Measurements from ENCODE around the gene ASTL.
"Not testable (repeated sequence)": the region's sequence is repeated elsewhere in the genome, so short reads cannot be mapped to it uniquely, and the experiment has no call there.

The ASTL gene

GRCh38 chr2:96146153-96146880 is 8.0 kb upstream of the ASTL start:
- DNase-seq (ENCODE audit: low read depth in 2 of 2, low spot score in 1 of 2): peak; percentile 80 to 81

DNA sequence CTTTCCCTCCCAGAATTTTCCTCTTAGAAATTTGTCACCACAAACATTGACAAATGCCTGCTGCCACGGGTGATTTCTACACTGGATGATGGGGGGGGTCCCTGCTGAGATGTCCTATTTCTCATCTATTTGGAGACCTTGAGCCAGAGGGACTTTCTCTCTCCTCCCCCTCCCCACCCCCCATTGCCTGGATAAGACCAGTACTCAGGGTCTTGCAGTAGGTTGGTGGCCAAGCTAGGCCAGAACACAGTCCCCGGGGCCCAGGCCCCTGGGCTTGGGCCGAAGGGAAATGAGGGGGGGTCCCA is 7.5 kb upstream of the ASTL start:
- no peak for DNase-seq (ENCODE audit: low read depth in 2 of 2, low spot score in 1 of 2)

- peak; percentile 82 to 91 for DNase-seq (ENCODE audit: low read depth in 2 of 2, low spot score in 1 of 2)
Measured at GRCh38 chr2:96145036-96145847, 6.9 kb upstream of the ASTL start, which contains the start of gene DUSP2. TSS of gene DUSP2 (minus strand) at chr2:96145440. CDS start at chr2:96145354, 86 bp downstream.

DNA sequence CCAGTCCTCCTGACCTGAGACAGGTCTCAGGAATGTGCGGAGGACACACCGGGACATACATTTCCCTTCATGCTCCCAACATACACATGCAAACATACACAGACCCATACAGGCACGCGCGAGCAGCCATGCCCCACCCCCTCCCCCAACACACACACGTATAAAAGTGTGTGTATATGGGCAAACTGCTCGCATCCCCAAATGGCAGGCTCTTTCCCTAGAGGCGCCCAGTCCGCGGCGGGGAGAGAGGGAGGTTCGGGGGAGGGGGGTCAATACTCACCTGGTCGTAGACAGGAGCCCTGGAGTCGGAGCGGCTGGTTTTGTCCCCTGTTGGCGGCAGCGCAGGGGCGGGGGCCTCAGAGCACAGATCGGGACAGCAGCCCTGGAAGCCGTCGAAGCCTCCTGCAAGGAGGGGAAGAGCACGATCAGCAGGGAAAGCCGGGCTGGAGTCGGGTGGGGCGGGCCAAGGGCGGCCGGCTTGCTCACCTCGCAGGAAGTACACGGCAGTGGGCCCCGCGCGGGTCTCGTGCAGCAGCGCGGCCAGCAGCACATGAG is 6.3 kb upstream of the ASTL start:
- no peak for DNase-seq (ENCODE audit: low read depth in 2 of 2, low spot score in 1 of 2)

DNA sequence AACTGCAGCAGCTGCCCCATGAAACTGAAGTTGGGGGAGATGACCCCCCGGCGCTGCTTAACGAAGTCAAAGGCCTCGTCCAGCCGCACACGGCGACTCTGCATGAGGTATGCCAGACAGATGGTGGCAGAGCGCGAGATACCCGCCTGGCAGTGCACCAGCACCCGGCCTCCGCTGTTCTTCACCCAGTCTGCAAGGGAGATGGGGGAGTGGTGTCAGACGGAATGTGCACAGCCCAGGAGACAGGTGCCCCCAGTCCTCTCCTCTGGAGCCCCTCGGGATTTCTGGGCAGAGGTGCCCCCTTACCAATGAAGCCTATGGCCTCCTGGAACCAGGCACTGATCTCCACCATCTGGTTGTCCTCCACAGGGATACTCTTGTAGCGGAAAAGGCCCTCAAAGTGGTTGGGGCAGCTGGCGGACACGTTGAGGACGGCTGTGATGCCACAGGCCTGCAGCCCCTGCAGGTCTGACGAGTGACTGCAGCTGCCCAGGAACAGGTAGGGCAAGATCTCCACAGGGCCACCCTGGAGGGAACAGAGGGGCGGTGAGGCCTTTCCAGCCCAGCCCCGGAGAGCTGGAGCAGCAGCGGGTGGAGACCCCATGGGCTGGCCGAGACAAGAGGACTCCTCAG is 5.7 kb upstream of the ASTL start:
- no peak for DNase-seq (ENCODE audit: low read depth in 2 of 2, low spot score in 1 of 2)

DNA sequence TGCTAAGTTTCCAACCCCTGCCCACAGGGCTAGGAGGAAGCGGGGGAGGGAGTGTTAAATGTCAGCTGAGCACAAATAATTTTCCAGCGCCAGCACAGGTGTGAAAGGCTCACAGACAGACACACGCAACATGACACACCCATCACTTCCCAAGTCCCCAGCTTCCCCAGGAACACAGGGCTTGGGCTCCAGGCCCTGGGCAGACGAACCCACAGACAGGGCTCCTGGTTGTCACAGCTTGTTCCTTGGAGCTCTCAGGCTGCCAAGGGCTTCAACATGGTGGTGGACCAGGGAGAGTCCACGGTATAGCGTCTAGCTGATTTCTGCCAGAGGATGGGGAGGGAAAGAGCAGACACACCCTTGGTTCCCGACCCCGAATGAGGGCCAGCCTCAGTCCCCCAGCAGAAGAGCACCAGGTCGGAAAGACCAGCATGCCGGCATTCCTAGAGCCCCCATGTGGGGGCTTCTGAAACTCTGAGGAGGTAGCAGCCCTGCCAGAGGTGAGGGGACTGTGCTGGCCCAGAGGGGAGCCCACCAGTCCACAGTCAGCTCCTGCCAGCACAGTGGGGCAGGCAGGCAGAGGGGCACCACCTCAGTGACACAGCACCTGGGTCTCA is 5.0 kb upstream of the ASTL start:
- DNase-seq (ENCODE audit: low read depth in 2 of 2, low spot score in 1 of 2): no peak

DNA sequence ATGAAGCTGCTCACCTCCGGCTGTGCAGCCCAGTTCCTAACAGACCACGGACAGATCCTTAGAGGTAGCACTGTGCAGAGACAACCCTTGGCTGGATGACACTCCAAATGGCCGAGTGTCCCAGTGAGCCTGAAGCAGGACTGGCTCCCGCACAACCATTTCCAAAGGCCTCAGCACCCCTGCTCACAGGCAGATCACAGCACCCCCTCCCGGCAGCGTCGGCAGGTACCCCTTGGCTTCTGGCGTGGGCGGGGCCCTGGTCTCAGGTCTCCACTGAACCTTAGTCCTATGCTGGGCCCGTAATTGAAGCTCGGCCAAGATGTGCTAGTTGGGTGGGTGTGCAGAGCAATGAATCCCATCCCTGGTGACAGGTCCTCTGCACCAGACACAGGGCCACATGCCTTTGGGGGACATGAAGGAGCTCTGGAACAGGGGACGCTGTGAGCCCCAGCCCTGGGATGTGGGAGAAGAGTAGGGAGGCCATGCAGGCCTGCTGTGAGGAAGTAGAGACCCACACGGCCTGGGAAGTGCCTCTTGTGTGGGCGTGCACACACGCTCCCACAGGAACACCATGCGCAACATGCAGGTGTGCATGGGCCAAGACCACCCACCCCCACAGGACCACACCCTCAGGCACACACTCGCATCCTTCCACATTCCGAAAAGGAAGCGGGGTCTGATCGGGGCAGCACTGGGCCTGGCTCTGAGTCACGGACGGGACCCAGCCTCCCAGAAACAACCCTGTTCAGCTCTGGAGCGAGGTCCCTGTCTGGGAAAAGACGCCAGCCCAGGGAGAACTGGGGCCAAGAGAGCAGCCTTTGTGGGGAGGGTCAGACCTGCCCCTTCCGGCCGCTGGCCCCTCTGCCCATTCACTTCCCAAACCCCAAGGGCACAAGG is 4.2 kb upstream of the ASTL start:
- DNase-seq (ENCODE audit: low read depth in 2 of 2, low spot score in 1 of 2): peak; percentile 61 to 67

DNA sequence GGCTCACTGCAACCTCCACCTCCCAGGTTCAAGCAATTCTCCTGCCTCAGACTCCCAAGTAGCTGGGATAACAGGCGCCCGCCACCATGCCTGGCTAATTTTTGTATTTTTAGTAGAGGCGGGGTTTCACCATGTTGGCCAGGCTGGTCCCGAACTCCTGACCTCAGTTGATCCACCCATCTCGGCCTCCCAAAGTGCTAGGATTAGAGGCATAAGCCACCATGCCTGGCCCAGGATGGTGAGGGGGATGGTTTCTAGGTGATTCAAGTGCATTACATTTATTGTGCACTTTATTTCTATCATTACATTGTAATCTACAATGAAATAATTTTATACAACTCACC is 3.3 kb upstream of the ASTL start:
- DNase-seq (ENCODE audit: low read depth in 2 of 2, low spot score in 1 of 2): not testable (repeated sequence)

DNA sequence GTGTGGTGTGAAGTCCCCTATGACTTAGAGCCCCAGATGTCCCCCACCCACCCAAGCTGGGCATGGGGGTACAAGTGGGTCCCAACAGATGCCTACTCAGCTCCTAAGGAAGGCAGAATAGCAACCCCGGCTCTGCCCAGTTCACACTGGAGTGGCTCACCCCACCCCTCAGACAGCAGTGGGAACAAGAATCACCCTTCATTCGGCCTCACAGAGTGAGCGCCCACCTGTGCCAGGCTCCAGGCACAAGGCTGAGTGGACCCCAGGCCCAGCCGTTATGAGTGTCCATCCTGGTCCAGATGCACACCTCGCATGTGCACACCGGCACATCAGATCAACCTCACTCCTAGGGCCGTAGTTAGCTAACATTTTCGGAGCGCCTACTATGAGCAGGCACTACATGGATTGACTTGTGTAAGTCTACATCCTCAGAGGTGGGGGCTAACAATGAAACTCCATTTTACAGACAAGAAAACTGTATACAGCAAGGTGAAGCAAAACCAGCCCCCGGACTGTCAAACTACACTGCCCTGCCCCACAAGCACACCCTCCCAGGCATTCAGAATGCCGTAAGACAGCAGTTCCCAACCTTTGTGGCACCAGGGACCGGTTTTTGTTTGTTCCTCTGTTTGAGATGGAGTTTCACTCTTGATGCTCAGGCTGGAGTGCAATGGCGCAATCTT is 2.8 kb upstream of the ASTL start:
- no peak for DNase-seq (ENCODE audit: low read depth in 2 of 2, low spot score in 1 of 2)

DNA sequence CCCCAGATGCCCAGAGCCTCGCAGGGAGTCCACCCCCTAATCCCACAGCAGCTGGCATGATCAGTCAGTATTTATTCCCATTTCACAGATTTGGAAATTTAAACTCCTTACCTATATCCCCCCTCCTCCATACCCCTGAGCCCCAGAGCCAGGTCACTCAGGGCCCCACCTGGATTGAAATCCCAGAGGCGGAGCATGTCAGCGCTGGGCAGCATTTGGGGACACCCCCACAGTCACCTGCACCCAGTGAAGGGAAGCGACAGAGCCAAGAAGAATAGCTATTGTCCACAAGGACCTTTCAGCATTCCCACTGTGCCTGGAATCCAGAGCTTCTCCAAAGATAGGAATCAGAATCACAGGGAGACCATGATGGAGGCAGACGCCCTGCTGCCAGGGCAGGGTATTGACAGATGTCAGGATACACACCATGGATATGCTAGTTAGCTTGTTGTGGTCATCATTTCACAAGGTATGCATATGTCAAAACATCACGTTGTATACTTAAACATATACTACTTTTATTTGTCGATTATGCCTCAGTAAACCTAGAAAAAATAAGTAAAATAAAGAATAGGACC is 968 bp upstream of the ASTL start:
- no peak for DNase-seq (ENCODE audit: low read depth in 2 of 2, low spot score in 1 of 2)

DNA sequence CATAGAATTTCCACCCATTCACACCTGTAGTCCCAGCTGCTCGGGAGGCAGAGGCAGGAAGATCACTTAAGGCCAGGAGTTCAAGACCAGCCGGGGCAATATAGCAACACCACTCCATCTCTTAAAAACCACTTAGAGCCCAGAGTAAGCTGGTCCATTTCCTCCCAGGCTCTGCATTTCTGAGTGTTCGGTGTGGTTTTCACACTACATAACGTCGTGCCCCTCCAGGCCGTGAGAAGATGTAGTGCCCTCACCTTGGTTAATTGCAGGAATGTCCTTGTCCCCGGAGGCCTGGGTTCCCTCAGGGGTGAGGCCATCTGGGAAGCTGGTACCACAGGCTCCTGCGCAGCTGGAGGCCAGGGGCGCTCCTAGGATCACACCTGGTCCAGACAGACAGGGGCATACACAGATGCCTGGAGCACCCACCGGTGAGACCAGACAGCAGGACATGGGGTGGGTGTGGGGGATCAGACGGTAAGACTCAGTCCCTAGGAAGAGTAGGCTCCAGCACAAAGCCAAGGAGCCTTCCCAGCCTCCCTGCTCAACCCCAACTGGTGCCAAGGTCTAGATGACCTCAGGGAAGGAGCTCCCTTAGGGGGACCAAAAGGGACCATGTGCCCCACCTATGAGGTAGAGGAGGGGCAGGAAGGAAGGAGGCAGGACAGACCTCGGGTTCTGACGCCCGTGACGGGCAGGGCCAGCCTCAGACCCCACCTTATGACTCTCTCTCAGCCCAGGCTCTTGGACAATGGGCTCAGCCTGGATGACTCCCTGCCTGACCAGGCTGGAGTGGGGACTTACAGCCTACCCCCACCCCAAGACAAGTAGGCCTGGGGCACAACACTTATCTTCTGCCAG is 752 bp downstream of the ASTL start:
- no peak for DNase-seq (ENCODE audit: low read depth in 2 of 2, low spot score in 1 of 2)

GRCh38 chr2:96136129-96136720 is 2.1 kb downstream of the ASTL start:
- no peak for DNase-seq (ENCODE audit: low read depth in 2 of 2, low spot score in 1 of 2)

DNA sequence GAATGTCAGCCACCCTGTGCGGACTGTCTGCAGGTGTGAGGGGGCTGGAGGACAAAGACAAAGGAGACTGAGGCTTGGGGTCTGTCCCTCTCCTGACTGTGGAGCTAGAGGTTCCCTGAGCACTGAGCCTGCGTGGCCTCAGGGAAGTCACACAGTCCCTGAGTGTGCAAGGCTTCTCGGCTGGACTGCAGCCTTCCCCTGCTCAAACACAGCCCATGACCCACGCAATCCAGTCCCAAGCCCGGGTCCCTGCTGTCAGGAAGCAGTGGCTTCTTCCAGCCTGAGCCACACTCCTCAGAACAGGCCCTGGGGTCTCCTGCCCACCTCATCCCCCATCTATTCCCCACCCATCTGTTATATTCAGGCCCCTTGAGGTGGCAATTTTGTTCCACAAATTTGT is 2.7 kb downstream of the ASTL start:
- no peak for DNase-seq (ENCODE audit: low read depth in 2 of 2, low spot score in 1 of 2)

GRCh38 chr2:96135171-96135570 is 3.1 kb downstream of the ASTL start:
- no peak for DNase-seq (ENCODE audit: low read depth in 2 of 2, low spot score in 1 of 2)

DNA sequence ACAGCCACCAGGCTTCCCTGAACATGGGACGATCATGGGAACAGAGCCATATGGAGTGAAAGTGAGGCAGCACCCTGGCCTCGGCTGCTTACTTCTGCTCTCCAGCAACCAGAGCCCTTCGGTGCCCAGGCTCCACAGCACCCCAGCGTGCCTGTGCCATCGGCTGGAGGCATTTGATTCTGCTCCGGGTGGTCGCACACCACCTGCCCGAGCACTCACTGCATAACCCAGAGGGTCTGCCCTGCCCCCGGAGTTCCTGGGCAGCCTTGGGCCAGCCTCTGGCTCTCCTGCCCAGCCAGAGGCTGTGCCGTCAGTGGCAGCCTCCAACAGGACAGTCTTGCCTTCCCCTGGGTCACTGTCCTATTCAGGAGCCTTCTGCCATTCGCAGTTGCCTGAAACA is 3.9 kb downstream of the ASTL start:
- DNase-seq (ENCODE audit: low read depth in 2 of 2, low spot score in 1 of 2): no peak

GRCh38 chr2:96131813-96132745 is 6.2 kb downstream of the ASTL start:
- no peak for DNase-seq (ENCODE audit: low read depth in 2 of 2, low spot score in 1 of 2)

DNA sequence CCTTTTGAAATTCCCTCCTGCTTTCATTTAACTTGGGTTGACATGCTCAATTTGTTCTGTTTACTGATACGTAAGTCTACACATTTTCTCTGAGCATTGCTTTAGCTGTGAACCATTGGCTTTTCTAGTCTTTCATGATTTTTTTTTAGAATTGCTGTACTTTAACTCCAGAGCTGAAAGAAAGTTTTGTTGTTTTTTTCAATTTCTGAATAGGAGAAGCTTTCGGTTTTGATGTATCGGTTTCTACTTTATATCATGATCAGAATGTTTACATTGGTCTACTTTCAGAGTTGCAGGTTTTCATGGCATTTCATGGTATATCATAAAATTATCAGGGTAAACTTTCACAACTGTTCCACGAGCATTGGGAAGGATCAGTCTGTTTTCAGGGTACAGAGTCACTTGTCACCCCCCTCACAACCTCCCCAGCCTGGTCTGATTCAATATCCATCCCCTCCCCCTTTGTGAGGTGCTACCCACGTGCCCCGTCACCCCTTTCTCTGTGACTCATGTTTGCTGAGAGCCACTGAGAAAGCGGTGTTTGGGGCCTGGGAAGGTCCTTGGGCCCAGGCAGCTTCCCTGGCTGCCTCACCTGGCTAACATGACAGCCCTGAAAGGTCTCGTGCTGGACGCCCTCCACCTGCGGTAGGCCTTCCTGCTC is 7.0 kb downstream of the ASTL start:
- no peak for DNase-seq (ENCODE audit: low read depth in 2 of 2, low spot score in 1 of 2)

Data from stimulated activated CD8-positive, alpha-beta memory T cell treated with anti-CD3 and anti-CD28 coated beads, Interleukin-4, amount 100 ng/mL, for 4 hours (primary cell).